Activated CD4-positive, alpha-beta T cell treated with anti-CD3 and anti-CD28 coated beads, Interleukin-2, amount 50 U/mL, for 4 hours (primary cell): ENCODE data around the gene SH3PXD2A.

Experiments
- DNase-seq, 2 experiments: peaks; one replicate each; pipeline ENCODE4 v3.0.0-alpha.2; 2020

The SH3PXD2A gene

DNA sequence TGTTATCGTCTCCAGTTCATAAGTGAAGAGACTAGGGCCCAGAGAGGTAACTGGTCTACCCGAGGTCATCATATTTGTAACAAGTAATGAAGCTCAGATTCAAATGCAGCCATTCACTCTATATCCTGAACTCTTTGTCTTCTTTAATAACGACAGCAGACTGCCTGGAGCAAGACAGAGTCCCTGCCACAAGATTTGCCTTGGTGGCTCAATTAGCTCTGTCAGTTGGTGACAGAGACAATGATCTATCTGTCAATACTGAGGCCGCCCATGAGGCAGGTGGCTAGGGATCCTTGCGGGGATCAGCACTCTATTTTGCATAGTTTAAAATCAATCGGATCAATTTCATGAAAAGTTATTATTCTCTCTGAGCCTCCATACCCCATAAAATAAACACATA lies 43.9 kb downstream of the SH3PXD2A start:
- DNase-seq: no peak

DNA sequence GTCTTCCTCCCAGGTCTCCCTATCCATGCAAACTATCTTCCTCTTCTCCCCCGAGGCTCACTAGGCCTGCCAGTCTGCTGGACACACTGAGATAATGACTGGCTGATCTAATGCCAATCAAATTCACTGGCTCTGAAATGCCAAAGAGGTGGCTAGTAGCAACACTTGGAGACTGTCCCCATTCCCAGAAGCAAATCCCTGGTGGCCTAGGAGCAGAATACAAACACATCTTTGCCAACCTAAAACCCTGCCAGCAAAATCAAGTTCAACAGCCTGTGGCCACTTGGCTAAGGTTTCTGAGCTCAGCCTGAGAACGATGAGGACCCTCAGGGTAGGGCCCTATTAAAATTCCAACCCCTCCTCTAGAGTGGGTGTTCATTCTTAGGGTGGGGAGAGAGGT lies 46.6 kb downstream of the SH3PXD2A start:
- DNase-seq: no peak

DNA sequence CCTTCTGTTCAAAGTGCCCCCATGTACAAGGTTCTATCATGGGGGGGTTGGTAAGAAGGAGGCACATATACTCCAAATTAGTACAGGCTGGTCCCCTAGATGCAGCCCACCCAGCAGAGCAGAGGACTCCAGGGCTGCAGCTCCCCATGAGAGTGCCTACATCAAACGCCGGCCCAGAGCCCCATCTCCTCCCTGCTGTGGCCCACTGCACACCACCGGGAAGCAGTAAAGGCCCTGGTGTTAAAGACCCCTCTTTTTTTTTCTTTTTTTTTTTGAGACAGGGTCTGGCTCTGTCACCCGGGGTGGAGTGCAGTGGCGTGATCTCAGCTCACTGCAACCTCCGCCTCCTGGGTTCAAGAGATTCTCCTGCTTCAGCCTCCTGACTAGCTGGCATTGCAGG lies 47.4 kb downstream of the SH3PXD2A start:
- DNase-seq: no peak

GRCh38 chr10:103806395-103807187 lies 48.8 kb downstream of the SH3PXD2A start:
- no peak for DNase-seq

- no peak for DNase-seq
Measured at GRCh38 chr10:103805781-103806180, 49.6 kb downstream of the SH3PXD2A start.

GRCh38 chr10:103804871-103805270 lies 50.5 kb downstream of the SH3PXD2A start:
- DNase-seq: no peak

- DNase-seq: no peak
Measured at GRCh38 chr10:103803941-103804340, 51.4 kb downstream of the SH3PXD2A start.

GRCh38 chr10:103802637-103803353 lies 52.6 kb downstream of the SH3PXD2A start:
- no peak for DNase-seq

- DNase-seq: no peak
Measured at GRCh38 chr10:103802081-103802480, 53.3 kb downstream of the SH3PXD2A start.

- peak; percentile 11 to 16 for DNase-seq
Measured at GRCh38 chr10:103800789-103801540, 54.4 kb downstream of the SH3PXD2A start.

- DNase-seq: no peak
Measured at GRCh38 chr10:103800089-103800488, 55.3 kb downstream of the SH3PXD2A start.

DNA sequence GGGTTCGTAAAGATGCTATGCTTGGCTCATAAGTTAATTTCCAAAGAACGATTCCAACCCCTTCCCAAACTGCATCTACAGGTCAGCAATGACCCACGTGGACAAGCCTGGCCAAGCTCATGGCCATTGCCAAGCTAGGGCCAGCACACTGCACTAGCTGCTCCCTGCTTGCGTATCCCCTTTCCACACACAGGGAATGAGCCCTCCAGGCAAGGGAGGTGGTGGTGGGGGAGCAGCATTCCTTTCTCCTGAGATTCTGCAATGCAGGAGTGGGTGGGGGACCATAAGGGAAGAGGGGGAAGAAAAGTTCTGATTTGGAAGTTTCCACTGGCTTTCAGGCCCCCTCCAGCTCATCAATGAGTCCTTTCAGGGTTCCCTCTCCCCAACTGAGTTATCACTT lies 56.0 kb downstream of the SH3PXD2A start:
- DNase-seq: no peak

- DNase-seq: no peak
Measured at GRCh38 chr10:103798511-103798910, 56.9 kb downstream of the SH3PXD2A start.

DNA sequence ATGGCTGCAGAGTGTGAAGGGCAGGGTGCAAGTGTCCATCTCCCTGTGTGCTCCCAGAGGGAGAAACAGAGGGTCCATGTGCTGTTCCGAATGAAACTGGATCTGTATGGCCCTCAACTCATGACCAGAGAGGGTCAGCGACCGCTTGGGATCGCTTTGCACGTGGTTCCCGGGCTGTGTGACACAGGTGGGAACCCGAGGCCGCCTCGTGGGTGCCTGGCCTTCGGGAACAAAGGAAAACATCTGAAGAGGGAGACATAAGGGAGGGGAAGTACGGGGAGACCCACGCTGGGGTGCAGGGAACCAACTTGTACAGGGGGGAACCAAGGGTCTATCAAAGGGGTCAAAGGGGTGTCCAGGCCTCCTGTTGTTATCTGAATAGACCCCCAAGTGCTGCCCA lies 57.5 kb downstream of the SH3PXD2A start:
- no peak for DNase-seq

GRCh38 chr10:103795634-103796270 lies 59.6 kb downstream of the SH3PXD2A start:
- no peak for DNase-seq

DNA sequence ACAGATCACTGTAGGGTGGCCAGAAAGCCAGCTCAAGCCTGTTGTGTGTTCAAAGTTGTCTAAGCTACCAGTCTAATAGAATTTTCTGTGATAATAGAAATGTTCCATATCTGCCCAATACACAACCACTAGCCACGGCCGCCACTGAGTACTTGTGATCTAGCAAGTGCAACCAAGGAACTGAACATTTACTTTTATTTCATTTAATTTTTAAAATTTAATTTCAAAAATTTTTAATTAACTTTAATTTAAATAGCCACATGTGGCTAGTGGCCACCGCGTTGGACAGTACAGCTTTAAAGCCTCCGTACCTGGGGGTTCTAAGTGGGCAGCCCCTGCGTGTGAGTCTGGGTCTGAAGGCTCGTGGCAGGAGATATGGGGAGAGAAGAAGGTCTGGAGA lies 60.4 kb downstream of the SH3PXD2A start:
- DNase-seq: no peak

GRCh38 chr10:103793920-103794883 lies 61.2 kb downstream of the SH3PXD2A start:
- DNase-seq: no peak

DNA sequence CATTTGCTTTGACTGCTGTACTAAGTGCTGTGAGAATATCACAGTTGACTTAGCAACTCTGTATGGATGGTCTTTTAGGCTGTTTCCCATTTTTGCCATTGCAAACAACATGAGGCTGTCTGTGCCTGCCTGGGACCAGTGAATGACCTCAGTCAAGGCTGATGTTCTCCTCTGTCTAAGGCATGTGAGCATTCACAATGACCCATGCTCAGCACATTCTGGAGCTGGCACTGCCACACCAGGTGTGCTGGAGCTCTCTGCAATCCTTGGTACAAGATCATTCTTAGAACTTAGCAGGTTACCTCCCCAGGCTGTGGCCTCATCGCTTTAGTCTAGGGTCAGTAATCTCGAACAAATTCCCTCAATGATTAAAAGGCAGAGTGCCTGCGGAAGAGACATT lies 61.9 kb downstream of the SH3PXD2A start:
- DNase-seq: no peak

- no peak for DNase-seq
Measured at GRCh38 chr10:103792547-103792946, 62.8 kb downstream of the SH3PXD2A start.

DNA sequence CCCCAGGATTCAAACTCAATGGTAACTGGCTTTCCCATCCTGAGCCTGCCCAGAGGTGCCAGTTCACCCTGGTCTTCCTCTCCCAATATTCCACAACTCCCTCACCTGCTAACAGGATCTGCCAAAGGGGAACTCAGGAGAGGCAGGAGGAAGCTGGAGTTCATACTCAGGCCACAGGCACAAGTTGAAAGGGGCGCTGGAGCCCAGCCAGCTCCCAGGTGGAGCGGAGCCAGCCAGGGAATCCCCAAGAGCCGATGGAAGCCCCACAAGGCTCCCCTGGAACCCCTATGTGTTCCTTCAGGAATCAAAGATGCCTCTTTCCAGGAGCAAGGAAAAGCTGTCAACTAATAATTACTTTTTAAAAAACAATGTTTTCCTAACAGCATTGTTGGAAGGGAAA lies 63.5 kb downstream of the SH3PXD2A start:
- no peak for DNase-seq

GRCh38 chr10:103791291-103791690 lies 64.1 kb downstream of the SH3PXD2A start:
- DNase-seq: no peak

- DNase-seq: no peak
Measured at GRCh38 chr10:103790580-103790979, 64.8 kb downstream of the SH3PXD2A start.
